Stimulated activated CD4-positive, alpha-beta T cell treated with anti-CD3 and anti-CD28 coated beads, TNF-alpha, amount 100 ng/mL, for 24 hours (primary cell): Measurements from ENCODE around the gene PGLYRP4.
A peak's percentile ranks its signal among the peaks of the same experiment; 100 is the strongest.

Source experiments
- DNase-seq, 3 experiments: peaks; one replicate each; pipeline ENCODE4 v3.0.0-alpha.2; 2020; ENCODE audit warnings: low read depth in 3 of 3

PGLYRP4 gene

GRCh38 chr1:153288634-153289275 is 59.9 kb downstream of the PGLYRP4 start:
- DNase-seq, result peak in 1 of 3 experiments; percentile 27
